ENCODE measurements around the gene FRK.

GRCh38 chr6:116078522-116078921 is 17.8 kb upstream of the FRK start:
- TF ChIP-seq CTCF (IDR thresholded peaks at IDR 0.05) (no peak), POLR2A (IDR thresholded peaks at IDR 0.05) (no peak)

All from testis (tissue), 2 donors.